Measurements from ENCODE around the gene PDXP.
"Not testable (repeated sequence)": the region's sequence is repeated elsewhere in the genome, so short reads cannot be mapped to it uniquely, and the experiment has no call there.

Gene PDXP

DNA sequence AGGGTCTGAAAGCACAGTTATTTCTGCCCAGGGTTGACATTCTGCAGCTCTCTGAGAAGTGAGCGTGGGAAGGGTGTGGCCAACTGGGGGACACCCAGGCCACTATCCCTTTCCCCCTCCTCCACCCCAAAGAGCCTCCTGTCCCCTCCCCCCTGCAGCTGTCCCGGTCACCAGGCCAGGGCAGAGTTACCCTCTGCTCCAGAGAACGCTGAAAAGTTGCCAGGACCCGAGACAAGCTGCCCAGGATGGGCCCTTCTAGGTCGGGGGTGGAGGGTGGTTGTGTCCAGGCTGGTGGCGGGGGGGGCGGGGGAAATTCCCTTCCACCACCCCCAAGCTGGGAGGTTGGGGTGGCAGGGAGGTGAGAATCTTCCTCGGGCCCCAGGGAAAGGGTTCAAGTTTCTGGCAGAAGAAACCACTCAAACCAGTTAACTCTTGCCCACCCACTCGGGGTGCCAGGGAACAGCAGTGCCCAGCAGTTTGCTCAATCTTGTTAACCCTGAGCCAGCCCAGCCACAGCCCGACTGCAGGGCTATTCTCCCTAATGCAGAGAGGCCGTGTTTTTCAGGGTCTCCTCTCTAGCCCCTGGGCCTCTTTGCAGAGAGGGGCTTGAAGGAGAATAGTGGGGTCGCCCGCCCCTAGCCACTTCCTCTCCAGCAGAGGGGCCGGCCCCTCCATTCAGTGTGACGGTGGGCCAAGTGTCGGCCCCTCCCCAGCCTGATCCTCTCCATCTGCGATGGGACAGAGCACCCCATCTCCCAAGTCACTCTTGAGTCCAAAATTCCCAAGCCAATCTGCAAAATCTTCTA is 17.6 kb downstream of the PDXP start:
- DNase-seq, result peak in 1 of 2 donors; percentile 23

DNA sequence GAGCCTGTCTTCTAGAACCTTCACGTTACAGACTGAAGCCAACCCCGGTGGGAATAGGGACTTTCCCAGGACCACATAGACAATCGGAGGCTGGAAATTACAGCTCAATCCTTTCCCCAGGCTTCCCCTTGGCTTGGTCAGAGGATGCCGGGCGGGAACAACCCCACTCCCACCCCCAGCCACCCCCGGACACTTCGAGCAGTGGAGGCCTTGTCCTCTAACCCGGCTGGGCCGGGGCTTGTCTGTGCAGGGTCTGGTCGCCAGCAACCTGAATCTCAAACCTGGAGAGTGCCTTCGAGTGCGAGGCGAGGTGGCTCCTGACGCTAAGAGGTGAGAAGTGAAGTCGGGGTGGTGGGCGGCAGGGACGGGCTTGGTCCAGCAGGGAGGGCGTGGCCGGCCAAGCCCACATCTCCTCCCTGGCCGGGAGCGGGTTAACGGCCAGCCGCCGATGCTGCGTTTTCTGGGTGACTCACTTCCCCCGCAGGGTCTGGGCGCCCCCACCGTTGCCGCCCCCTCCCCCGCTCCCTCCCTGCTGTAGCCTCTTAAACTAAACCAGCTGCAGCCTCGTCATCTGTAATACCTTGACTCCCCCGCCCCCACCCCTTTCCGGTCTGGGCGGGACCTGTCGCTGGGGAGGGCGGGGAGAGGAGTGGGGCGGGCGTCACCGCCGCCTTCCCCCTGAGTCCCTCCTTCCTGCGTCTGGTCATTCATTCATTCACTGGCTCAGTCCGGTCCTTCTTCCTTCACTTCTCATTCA is 18.4 kb downstream of the PDXP start:
- peak; percentile 73 to 95 for DNase-seq

DNA sequence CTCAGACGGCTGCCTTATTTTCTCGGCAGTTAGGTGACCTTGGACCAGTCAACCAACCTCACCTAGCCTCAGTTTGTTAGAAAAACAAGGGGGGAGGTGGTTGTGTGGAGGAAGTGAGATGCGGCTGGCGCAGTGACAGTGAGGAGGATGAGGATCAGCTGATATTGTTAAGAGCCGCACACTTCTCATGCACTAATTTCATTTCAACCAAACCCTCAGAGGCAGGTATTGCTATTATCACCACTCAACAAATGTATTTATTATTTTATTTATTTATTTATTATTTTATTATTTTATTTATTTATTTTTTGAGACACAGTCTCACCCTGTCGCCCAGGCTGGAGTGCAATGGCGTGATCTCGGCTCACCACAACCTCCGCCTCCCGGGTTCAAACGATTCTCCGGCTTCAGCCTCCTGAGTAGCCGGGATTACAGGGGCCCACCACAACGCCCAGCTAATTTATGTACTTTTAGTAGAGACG is 19.0 kb downstream of the PDXP start:
- no peak for DNase-seq

DNA sequence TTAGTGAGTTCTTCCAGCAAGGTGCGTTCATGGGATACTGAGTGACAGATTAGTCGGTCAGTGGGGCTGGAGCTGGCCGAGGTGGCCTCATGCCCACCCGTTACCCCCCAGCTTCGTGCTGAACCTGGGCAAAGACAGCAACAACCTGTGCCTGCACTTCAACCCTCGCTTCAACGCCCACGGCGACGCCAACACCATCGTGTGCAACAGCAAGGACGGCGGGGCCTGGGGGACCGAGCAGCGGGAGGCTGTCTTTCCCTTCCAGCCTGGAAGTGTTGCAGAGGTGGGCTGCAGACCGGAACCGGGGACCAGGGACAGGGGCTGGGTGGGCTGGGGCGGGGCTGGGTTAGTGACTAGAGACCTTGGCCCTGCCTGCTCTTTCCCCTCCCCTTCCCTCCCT is 19.8 kb downstream of the PDXP start:
- DNase-seq, result no peak

DNA sequence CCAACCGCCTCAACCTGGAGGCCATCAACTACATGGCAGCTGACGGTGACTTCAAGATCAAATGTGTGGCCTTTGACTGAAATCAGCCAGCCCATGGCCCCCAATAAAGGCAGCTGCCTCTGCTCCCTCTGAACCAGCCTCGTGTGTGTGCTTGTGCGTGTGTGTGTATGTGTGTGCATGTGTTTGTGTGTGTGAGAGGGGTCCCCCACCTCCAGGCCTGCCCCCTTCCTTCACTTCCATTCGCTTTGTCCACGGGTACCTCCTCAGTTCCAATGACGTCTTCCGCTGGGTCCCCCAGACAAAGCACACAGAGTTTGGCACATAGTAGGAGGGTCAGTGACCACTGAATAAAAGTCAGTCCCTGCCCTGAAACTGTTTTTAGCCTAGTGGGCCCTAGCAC is 21.1 kb downstream of the PDXP start:
- no peak for DNase-seq

DNA sequence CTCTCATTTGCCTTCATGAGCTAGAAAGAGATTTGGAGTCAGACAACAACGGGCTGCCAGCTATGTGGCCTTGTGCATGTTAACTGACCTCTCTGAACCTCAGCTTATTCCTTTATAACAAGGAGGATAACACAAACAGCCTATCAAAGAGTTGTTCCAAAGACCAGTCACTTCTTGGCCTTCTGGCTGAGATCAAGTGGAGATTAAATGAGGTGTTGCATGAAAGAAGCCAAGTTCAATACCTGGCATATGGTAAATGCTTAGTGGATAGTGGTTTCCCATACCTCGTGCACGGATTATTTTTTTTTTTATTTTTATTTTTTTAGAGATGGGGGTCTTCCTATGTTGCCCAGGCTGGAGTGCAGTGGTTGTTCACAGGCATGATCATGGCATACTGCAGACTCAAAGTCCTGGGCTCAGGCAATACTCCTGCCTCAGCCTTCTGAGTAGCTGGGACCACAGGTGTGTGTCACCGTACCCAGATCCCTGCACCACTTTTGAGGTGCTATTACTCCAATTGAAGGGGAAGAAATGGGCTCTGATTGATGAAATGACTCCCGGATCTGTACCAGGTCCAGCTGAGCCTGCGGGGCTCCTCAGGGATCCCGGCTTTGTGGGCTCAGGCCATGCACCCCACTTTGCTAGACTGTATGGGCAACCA is 21.8 kb downstream of the PDXP start:
- no peak for DNase-seq

DNA sequence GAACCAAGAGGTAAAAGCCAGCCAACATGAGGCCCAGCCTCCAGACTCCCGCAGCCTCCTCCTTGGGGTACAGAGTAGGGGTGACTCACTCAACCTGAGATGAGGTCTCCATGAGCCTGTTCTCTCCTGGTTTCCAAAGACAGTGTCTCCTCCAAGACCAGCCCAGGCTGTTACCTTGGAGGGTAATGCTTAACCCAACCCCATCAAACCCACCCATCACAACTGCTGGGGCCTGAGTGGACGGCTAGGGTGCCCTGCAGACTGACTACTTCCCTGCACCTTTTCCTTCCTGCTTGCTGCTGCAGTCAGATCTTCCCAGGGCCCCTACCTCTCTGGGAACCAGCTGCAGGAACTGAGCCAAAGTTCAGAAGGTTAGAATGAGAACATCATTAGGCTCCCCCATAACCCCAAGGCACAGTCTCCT is 22.5 kb downstream of the PDXP start:
- DNase-seq, result no peak

DNA sequence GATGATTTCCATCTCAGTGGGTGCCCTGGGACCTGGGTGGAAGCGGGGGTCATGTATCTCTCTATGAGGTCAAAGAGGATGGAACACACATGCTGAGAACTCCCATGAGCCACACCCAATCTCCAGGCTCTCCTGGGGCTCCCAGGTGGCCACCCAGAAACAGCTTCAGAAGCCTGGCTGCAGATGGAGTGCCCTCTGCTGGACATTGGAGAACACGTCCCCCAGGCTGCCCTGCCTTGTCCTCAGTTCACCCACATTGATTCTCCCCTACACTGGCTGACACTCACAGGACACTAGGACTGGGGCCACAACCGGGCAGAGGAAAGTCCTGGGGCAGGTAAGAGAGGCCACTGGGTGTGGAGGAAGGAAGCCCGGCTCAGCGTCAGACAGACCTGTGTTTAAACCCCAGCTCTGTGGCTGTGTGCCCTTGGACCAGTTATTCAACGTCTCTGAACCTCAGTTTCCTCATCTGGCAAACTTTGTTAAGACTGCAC is 23.1 kb downstream of the PDXP start:
- DNase-seq, result peak; percentile 37 to 39

DNA sequence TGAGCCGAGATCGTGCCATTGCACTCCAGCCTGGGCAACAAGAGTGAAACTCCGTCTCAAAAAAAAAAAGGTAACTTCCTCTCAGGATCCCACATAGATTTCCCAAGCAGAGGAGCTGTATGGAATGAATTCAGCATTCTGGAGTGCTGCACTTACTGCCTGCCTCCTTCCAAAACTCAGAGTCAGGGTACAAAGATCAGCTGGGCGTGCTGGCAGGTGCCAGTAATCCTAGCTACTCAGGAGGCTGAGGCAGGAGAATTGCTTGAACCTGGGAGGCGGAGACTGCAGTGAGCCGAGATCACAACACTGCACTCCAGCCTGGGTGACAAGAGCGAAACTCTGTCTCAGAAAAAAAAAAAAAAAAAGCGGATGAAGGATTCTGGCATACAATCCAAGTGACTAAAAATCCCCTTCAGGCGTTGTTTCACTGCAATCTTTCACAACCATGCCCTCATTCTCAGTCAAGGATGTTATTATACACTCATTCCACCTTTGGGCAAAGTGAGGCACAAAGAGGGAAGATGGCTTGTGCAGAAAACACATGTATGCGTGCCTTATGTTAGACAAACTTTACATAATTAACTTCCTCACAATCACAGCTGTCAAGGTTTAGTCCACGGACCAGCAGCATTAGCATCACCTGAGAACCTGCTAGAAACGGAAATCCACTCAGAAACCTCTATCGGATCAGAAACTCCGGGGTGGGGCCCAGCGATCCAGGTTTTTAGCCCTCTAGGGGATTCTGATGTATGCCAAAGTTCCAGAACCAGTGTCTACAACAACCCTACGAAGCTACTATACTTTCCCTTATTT is 26.5 kb downstream of the PDXP start:
- no peak for DNase-seq

DNA sequence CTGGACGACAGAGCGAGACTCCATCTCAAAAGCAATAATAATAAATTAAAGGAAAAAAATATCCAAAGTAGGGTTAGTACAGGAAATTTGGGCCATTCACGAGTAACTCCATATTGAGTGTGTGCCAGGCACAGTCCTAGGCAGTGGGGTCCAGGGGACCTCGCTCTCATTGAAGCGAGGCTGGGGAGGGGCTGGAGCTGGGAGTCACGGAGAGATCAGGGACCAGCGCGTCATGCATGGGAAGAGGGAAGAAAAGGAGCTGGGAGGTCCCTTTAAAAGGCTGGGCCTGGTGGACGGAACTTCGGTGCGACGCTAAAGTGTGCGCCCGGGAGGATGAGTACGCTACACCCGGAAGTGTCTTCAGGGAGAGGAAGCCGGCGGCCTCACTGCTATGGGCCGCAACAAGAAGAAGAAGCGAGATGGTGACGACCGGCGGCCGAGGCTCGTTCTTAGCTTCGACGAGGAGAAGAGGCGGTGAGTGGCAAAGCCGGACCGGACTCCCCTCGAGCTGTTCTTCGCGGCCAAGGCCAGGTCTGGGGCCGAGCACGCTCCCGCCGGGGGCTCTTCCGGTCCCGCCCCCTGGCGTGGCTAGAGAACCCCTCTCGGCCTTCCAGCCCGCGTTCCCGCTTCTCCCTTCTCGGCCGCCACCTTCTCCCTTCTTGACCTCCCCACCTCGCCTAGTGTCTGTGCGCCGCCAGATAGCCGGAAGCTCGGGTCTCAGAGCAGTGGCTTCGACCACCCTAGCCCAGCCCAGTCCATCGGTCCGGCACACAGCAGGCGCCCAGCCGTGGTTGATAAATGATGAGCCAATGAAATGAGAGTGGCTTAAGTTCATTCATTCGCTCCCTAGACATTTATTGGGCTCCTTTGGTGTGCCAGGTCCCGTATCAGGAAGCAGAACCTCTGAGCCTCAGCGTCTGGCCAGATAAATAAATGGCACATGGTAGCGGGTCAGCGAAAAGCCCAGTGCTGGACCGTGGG is 27.8 kb downstream of the PDXP start, which contains the start of gene NOL12:
Gene NOL12, plus strand, starts transcription at position 342 of the 981 bp plus-strand sequence. Its CDS starts 50 bp downstream, at position 392.
- peak; percentile 58 to 86 for DNase-seq

DNA sequence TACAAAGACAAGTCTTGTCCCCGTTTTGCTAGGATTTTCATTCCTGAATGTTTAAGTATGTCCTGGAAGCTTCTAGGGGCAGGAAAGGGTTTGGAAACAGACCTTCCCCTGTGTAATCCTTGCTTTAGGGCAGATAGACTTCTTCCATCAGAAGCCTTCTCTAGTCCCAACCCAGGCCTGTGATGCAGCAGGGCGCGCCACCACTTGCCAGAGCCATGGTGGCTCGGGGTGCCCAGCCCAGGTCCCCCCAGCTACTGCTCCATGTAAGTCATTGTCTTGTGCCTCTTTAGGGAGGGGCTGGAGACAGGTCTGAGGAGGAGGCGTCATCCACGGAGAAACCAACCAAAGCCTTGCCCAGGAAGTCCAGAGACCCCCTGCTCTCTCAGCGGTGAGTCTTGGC is 31.9 kb downstream of the PDXP start:
- no peak for DNase-seq

DNA sequence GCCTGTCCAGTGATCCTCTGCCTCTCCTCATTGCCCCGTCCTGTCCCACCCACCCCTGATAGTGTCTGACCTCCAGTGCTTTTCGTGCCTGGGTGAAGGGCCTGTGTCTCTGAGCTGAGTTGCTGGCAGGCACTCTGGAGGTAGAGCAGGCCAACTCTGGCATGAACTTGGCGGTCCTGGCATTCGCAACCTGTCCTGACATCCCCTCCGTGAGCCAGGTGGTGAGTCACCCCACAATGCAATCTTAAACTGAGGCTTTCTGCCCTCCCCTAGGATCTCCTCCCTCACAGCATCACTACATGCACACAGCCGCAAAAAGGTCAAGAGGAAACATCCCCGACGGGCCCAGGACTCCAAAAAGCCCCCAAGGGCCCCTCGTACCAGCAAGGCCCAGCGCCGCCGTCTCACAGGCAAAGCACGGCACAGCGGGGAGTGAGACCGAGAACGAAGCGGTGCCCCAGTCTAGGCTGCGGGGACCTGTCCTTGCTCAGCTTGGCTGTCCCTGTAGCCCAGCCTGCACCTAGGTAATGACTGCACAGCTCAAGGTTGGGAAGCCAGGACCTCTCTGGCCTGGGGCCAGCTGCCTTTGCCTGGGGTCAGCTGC is 32.5 kb downstream of the PDXP start:
- no peak for DNase-seq

DNA sequence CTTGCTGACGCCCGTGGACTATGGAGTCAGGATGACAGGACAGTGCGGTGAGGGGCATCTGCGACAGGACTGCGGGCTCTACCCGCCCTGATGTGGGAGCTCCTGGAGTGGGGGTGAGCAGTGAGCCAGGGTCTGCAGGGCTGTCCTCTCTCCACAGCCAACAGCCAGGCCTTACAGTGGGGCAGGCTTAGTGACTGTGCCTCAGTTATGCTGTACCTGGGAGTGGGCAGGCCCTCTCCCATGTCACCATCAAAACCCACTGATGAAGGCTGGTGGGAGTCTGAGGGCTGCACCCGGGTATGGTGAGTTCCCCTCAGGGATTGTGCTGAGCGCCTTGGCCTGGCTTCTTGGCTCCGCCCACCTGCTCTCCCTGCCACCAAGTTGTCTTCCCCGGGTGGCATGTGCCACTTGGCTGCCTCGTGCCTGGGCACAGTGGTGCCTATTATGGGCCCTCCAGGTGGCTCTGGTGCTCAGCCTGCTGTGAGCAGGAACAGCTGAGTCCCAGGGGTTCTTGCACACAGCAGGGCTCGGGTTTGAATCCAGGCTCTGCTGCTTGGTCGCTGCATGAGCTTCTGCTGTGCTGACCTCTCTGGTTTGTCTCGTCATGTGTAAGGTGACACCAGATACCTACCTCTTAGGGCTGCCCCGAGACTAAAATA is 34.2 kb downstream of the PDXP start:
- no peak for DNase-seq

DNA sequence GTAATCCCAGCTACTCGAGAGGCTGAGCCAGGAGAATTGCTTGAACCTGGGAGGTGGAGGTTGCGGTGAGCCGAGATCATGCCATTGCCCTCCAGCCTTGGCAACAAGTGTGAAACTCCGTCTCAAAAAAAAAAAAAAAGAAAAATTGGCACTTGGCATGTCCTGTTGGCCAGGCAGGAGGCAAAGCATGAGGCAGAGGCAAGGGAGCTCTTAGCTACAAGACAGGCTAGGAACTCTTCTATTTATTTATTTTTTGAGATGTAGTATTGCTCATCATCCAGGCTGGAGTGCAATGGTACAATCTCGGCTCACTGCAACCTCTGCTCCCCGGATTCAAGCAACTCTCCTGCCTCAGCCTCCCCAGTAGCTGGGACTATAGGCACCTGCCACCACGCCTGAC is 35.6 kb downstream of the PDXP start:
- not testable (repeated sequence) for DNase-seq

DNA sequence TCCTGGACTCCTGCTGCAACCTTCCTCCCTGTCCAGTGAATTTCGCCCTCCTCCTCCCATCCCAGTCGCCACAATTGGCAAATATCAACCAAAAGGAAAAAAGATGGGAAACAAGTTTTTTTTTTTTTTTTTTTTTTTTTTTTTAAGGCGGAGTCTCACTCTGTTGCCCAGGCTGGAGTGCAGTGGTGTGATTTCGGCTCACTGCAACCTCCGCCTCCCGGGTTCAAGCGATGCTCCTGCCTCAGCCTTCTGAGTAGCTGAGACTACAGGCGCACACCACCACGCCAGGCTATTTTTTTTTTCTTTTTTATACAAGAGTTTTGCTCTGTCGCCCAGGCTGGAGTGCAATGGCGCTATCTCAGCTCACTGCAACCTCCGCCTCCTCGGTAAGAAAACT is 37.7 kb downstream of the PDXP start:
- not testable (repeated sequence) for DNase-seq

DNA sequence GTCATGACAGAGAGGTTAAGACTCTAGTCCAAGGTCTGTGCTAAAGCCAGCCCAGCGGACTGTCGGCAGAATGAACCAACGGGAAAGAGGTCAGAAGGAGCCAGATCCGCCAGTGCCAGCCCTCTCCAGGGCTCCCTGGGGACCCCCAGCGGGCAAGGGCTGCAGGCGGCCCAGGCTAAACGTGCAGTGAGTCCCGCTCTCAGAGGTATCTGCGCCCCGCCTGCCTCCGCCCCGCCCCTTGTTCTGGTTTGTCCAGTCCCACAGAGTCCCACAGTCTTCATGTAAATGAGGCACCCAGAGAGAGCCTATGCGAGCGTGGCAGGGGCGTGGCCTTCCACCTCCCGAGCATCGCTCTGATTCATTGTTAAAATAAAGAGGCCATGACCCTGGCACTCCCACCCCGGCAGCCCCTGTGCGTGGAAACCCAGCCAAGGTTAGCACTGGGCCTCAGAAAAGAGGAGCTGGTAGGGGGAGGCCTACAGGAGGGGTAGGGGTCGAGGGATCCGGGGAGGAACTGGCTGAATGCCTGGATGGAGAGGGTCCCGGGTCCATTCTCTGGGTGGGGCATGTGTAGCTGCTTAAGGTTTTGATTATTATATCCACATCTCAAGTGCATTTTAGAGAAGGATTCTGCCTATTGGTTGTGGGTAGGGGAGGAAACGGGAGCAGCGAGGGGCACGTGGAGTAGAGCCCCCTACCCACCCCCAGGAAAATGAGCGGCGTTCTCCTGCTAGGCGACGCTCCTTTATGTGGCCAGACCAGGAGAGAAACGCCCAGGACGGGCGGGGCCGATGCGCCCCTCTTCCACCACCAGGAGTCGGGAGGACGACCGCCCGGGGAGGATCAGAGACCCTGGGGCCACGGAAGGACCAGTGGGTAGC is 38.4 kb downstream of the PDXP start, which contains the start of gene TRIOBP:
Gene TRIOBP, plus strand, starts transcription at position 392 of the 881 bp plus-strand sequence. CDS start 4,318 bp downstream, outside the sequence.
- peak; percentile 62 to 92 for DNase-seq

DNA sequence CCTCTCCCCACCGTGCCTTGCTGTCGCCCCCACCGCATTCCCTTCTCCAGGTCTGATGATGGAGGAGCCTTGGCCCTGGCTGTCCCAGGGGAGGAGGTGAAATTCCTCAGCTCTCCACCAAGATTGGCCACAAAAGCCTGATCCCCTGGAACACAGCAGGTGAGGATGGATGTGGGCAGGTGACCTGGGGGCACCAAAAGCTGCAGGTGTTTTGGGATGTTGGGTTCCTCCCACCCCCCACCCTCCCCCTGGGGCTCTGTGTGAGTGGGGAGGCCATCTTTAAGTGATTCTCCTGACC is 39.0 kb downstream of the PDXP start:
- no peak for DNase-seq

DNA sequence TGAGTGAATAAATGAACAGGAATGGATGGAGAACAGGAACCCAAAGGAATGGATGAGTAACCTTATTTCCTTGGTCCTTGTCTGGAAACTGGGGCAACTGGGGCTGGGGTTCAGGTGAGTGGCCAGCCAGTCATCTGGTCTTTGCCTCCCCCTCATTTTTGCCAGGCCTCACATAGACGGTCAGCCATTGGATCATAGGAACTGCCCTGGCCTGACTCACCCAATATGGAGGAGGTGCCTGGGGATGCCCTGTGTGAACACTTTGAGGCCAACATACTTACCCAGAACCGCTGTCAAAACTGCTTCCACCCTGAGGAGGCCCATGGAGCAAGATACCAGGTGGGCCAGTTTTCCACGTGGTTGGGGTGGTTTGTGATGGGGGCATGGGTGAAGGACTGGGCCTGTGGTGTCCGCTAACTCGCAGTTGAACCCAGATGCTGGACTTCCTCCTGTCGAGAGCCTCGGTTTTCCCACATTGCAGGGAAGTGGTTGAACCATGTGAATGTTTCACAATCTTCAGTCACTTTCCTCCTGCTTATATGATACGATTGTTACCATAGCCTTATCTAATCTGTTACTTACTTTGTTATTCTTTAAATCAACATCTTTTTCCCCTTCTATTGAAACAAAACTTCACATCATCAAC is 42.7 kb downstream of the PDXP start:
- peak in 1 of 2 donors; percentile 16 for DNase-seq

DNA sequence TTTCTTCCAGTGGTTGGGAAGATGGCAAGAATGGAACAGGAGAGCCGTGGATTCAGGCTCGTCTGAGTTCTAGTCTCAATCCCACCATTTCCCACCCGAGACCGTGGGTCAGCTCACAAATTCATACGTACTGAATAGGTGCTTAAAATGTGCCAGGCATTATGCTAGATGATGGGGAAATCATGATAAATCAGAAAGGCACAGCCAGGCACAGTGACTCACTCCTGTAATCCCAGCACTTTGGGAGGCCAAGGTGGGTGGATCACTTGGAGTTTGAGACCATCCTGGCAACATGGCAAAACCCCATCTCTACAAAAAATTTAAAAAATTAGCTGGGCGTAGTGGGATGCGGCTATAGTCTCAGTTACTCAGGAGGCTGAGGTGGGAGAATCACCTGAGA is 45.4 kb downstream of the PDXP start:
- DNase-seq, result no peak

Measured in bone marrow (tissue), 2 donors.